ENCODE data around the gene TPH1. TPM values are rescaled to one million over a fixed set of nuclear protein-coding genes. Genes with fewer than 3 reads are reported as not detected.

TPH1 gene
- total RNA-seq, 1 experiment from 2014 or later, result 0.32 TPM

- POLR2A ChIA-PET, result no interaction called here
These were observed 42.9 kb upstream of the TPH1 start for GRCh38 chr11:18088966-18089365.

GRCh38 chr11:18088366-18088765 is 42.3 kb upstream of the TPH1 start:
- DNase-seq, result no peak
- no peak for TF ChIP-seq CTCF (IDR thresholded peaks at IDR 0.05; ENCODE audit: insufficient read depth in 1 of 2, low read depth in 1 of 2, low read length in 1 of 2, severe bottlenecking in 1 of 2, unreplicated experiment in 1 of 2)
- peaks cover 58% of the 10 kb centered on the region for H3K36me3 Mint-ChIP-seq (ENCODE audit: insufficient read depth, unreplicated experiment)
- H3K4me3 Mint-ChIP-seq (ENCODE audit: unreplicated experiment), result no peak overlapping the region
- H3K9me3 ChIP-seq, result no peaks in the 10 kb centered on the region
- no peak overlapping the region for H3K27ac Mint-ChIP-seq (ENCODE audit: unreplicated experiment)
- peaks cover 11% of the 10 kb centered on the region for H3K4me1 ChIP-seq
- CTCF ChIA-PET, result no interaction called here
- no peaks in the 10 kb centered on the region for H3K9me3 Mint-ChIP-seq (ENCODE audit: unreplicated experiment)
- H3K27me3 ChIP-seq (replicated peaks; ENCODE audit: control insufficient read depth, insufficient read depth, low read length), result no peaks in the 10 kb centered on the region
- intact Hi-C loops (cut with micrococcal nuclease; ENCODE audit: unreplicated experiment), result loop anchor here (1.0 kb wide), 1 partner anchor 33 kb away; no protein-coding TSS in a partner anchor
- H3K4me1 Mint-ChIP-seq (ENCODE audit: low read depth, unreplicated experiment), result peaks cover 10% of the 10 kb centered on the region
- no peak overlapping the region for H3K4me3 ChIP-seq (ENCODE audit: low read depth, low read length)
- H3K27me3 Mint-ChIP-seq (ENCODE audit: insufficient read depth, unreplicated experiment), result no peaks in the 10 kb centered on the region
- H3K36me3 ChIP-seq (ENCODE audit: control insufficient read depth, insufficient read depth, low read length), result peaks cover 1% of the 10 kb centered on the region
- POLR2A ChIA-PET, result no interaction called here
- no TSS peak for BruUV-seq (replicated peaks)

More at GRCh38 chr11:18088966-18089365, 42.9 kb upstream of the TPH1 start:
- DNase-seq, result no peak
- H3K27ac Mint-ChIP-seq (ENCODE audit: unreplicated experiment), result no peak overlapping the region
- peaks cover 64% of the 10 kb centered on the region for H3K36me3 Mint-ChIP-seq (ENCODE audit: insufficient read depth, unreplicated experiment)
- no TSS peak for BruUV-seq (replicated peaks)
- H3K27me3 Mint-ChIP-seq (ENCODE audit: insufficient read depth, unreplicated experiment), result no peaks in the 10 kb centered on the region
- peaks cover 11% of the 10 kb centered on the region for H3K4me1 Mint-ChIP-seq (ENCODE audit: low read depth, unreplicated experiment)
- CTCF ChIA-PET, result no interaction called here
- Histone ChIP-seq H3K27me3 (replicated peaks; ENCODE audit: control insufficient read depth, insufficient read depth, low read length) (no peaks in the 10 kb centered on the region), H3K36me3 (ENCODE audit: control insufficient read depth, insufficient read depth, low read length) (peaks cover 1% of the 10 kb centered on the region), H3K9me3 (no peaks in the 10 kb centered on the region), H3K4me1 (peaks cover 17% of the 10 kb centered on the region), H3K4me3 (ENCODE audit: low read depth, low read length) (no peak overlapping the region)
- no peak overlapping the region for H3K4me3 Mint-ChIP-seq (ENCODE audit: unreplicated experiment)
- intact Hi-C loops (cut with micrococcal nuclease; ENCODE audit: unreplicated experiment), result loop anchor here (1.0 kb wide), 1 partner anchor 34 kb away; no protein-coding TSS in a partner anchor
- no peaks in the 10 kb centered on the region for H3K9me3 Mint-ChIP-seq (ENCODE audit: unreplicated experiment)
- TF ChIP-seq CTCF (IDR thresholded peaks at IDR 0.05; ENCODE audit: insufficient read depth in 1 of 2, low read depth in 1 of 2, low read length in 1 of 2, severe bottlenecking in 1 of 2, unreplicated experiment in 1 of 2), result no peak

GRCh38 chr11:18081551-18081950 is 35.5 kb upstream of the TPH1 start:
- H3K36me3 Mint-ChIP-seq (ENCODE audit: insufficient read depth, unreplicated experiment), result peaks cover 49% of the 10 kb centered on the region
- no peaks in the 10 kb centered on the region for H3K27me3 Mint-ChIP-seq (ENCODE audit: insufficient read depth, unreplicated experiment)
- ChIA-PET POLR2A (no interaction called here), CTCF (no interaction called here)
- H3K27ac Mint-ChIP-seq (ENCODE audit: unreplicated experiment), result no peak overlapping the region
- H3K27me3 ChIP-seq (replicated peaks; ENCODE audit: control insufficient read depth, insufficient read depth, low read length), result no peaks in the 10 kb centered on the region
- intact Hi-C loops (cut with micrococcal nuclease; ENCODE audit: unreplicated experiment), result no loop called here
- peaks cover 1% of the 10 kb centered on the region for H3K36me3 ChIP-seq (ENCODE audit: control insufficient read depth, insufficient read depth, low read length)
- H3K9me3 ChIP-seq, result no peaks in the 10 kb centered on the region
- DNase-seq, result no peak
- no peaks in the 10 kb centered on the region for H3K4me1 Mint-ChIP-seq (ENCODE audit: low read depth, unreplicated experiment)
- BruUV-seq (replicated peaks), result no TSS peak
- H3K4me3 ChIP-seq (ENCODE audit: low read depth, low read length), result no peak overlapping the region
- no peaks in the 10 kb centered on the region for H3K4me1 ChIP-seq
- H3K9me3 Mint-ChIP-seq (ENCODE audit: unreplicated experiment), result no peaks in the 10 kb centered on the region
- H3K4me3 Mint-ChIP-seq (ENCODE audit: unreplicated experiment), result no peak overlapping the region
- no peak for TF ChIP-seq CTCF (IDR thresholded peaks at IDR 0.05; ENCODE audit: insufficient read depth in 1 of 2, low read depth in 1 of 2, low read length in 1 of 2, severe bottlenecking in 1 of 2, unreplicated experiment in 1 of 2)
